ENCODE data around the gene GRIP2.

The GRIP2 gene

DNA sequence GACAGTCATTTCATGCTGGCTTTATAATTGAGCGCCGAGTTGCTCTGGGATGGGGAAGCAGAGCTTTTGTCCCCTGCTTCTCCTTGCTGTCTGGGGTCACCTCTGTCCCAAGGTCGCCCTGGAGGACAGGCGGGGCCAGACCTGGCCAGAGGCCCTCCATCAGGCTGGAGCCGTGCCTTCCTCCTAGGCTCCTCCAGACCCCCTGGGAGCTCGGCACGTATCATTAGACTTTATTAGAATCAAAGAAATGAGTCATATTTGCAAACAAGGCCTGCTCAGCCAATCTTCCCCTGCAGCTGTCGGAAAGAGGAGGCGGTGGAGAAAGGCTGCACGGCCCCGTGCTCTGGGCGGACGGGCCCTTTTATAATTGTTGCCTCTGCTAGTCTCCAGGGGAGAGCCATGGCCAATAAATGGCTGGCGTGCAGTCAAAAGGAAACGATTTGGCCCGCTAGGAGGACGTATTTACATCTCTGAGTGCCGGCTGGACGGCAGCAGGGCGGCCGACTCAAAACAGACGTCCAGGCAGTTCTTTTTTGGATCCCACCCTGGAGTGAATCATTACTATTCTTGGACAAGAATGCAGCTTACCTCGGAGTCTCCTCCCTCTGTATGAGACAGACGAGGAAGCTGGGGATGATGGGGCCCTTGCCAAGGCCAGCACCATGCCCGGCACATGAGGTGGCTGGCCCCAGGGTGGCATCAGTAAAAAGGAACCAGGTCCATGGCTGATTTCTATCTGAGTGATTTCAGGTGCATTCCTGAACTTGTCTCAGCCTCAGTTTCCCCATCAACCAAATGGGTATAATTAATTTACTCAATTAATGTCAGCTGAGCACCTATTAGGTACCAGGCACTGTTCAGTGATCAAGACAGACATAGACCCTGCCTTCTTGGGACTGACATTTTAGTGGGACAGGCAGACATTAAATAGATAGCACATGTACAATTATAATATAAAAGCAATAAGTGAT lies 87.1 kb downstream of the GRIP2 start:
- peak; percentile 99 for DNase-seq (ENCODE audit: low read depth)

DNA sequence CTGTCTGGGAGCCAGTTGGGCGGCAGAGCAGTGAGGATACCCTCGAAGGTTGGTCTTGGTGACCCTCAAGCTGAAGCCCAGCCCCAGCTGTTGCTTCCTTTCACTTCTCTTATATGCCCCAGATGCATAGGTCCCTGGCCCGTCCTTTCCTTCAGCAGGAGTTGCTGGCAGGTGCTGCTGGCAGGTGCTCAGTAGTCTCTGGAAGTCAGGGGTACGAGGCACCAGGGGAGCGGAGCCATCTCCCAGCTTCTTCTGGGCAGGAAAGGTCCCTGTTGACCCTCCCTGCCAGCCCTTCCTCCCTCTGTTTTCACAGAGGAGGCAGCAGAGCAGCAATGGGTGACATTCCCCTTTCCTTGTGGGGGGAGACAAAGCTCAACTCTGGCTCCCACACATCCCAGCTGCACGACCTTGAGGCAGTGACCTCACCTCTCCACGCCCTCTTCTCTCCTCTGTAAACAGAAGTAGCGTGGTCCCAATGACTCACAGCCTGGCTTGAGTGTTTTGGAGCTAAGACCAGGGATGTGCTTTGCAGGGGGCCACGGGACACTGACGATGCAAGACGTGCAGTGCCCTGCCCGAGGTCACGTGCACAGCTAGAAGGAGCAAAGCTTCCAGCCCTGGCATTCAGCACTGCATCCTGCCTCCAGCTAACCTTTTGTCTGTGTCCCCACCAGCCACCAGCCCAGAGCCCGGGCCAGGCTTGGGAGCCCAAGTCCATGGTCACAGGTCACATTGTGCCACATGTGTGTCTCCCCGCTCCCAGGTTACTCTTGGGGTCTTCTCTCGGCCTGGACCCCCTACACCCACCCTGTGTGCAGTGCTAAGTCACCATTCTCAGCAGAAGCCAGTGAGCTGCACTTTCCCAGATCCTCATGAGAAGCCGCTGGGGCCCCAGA lies 88.0 kb downstream of the GRIP2 start:
- DNase-seq (ENCODE audit: low read depth): peak; percentile 78

DNA sequence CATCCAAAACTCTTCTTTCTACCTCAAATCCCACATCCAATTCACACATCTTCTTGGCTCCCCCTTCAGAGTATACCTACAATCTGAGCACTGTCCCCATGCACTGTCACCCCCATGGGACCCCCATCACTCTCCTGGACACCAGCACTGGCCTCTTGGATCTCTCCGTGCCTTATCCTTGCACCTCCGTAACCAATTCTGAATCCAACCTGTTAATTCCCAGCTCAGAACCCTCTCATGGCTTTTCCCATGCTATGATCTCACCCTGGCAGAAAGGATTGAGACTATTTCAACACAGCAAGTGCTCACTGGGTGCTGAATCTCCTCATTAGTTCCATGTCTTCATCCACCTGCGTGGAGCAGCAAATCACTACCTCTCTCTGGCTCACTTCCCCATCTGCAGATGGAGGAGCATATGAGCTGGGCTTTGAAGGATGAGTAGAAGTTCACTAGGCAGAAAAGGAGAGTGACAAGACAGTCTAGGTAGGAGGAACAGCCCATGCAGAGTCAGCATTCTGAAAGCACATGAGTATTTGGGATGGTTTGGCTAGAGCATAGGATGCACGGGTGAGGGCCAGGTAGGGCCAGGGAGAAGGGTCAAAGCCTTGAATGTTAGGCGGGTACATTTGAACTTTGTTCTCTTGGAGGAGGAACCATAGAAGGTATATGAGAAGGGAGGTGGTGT lies 89.1 kb downstream of the GRIP2 start:
- DNase-seq (ENCODE audit: low read depth): no peak

DNA sequence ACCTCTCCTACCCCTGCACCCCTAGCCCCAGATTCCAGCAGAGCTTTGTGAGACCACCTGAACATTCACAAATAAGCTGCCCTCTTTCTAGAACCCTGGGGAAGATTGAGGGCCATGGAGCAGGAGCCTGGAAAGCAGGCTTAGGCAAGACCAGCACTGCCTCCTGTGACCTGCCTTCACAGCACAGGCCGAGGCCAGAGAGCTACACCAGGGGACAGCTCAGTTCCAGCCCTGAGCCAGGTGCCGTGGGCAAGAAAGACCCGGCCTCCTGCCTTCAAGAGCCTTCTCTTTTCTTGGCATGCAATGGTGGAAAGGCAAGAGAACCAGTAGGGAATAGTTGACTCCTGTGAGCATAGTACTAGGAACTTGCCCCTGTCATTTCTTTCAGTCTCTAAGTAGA lies 89.6 kb downstream of the GRIP2 start:
- no peak for DNase-seq (ENCODE audit: low read depth)

DNA sequence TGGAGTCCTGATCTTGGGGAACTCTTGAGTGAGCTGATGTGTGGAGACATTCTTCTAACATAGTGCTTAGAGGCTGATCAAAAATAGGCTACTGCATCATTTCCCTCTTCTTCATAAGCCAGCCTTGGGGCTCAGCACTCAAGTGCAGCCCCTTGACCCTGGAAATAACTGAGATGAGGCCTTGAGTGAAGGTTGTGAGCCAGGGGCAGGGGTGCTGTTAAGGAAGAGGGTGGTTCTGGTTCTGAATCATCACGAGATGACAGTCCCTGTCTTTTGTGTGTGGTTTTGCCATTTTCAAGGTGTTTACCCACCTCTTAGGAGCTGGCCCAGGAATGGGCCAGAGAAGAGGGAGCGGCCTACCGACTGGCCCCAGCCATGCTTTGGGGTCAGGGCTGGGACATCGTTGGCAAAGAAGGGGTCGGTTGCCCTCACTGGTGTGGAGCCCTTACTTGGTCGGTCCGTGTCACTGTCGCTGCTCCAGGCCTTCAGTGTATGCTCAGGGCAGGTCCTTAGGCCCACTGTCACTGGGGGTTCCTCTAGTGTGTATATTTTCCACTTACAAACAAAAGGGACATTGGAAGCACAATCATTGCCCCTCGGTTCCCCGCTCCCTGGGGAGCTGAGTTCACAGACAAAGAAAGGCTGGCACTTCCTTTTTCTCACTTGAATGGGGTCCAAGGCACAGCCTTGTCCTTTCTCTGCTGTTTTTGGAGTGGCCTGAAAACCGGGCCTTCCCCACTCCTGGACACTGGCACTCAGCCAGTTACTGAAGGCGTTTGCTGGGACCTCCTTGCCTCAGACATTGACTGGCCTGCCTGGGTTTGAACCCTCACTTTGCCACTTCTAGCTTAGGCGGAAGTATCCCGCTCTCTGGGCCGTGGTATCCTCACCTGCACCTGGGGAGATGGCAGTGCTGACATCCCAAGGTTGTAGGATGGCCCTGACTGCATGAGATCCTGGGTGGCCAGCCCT lies 91.1 kb downstream of the GRIP2 start:
- no peak for DNase-seq (ENCODE audit: low read depth)

DNA sequence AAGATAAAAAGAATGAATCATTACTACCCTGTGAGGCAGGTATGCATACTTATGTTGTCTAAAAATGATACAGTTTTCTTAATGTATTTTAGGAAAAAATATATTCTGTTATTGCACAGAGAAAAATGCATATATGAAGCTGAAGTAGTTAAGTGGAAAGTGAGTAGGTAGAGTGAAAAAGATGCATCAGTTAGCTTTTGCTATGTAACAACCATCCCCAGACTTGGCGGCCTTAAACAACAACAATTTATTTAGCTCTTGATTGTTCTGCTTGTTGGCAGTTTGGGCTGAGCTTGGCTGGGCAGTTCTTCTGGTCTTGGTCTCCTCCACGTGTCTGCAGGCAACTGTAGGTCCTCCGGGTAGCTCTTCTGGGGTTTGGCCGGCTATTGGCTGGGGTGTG lies 92.1 kb downstream of the GRIP2 start:
- DNase-seq (ENCODE audit: low read depth): no peak

DNA sequence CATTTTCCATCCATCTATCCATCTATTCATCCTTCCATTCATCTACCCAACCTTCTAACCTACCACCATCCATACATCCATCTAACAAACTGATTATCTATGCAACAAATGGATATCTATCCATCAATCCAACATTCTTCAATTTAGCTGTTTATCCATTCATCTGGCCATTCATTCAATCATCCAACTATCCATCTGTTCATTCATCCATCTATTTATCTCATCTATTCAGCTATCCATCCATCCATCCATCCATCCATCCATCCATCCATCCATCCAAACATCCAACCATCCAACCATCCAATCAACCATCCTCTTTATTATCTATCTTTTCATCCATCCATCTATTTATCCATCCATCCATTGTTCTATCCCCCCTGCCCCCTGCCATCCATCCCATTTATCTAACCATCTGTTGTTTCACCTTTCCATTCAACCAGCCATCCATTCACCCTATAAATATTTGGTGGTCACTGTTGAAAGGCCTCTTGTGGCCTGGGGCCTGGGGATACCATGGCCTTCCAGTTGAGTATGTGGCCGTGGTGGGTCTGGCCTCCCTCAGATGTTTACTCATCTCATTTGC lies 93.1 kb downstream of the GRIP2 start:
- DNase-seq (ENCODE audit: low read depth): no peak

DNA sequence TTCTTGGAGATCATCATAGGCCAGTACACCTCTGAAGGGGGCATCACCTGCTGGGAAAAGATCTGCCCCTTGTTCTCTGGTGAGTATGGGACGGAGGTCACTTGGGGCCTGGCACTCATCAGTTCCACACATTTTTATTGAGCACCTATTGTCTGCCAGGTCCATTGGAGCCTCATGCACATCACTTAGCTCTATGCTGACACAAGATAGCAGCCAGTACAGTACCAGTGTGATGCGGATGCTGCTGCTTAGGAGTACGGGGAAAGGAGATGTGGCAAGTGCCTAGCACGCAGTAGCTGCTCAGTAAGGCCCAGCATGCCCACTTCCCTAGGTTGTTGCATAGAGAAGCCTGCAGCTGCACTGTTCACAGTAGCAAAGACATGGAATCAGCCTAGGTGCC lies 94.4 kb downstream of the GRIP2 start:
- no peak for DNase-seq (ENCODE audit: low read depth)

DNA sequence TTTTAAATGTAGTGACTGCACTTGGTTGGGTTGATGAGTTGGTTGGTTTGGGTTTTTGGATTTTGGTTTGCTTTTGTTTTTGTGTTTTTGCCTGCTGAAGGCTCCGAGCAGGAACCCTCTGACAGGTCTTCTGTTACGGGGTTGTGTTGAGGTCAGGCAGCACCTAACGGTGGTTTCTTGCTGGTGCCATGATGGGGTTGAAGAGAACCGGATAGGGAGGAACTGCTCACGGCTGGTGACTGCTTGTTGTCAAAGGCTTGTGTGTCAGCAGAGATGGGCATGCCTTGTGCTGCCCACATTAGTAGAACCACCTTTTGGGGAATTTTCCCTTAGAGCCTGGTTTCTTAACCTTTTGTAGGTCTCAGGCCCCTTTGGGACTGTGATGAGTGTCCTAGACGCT lies 95.8 kb downstream of the GRIP2 start:
- DNase-seq (ENCODE audit: low read depth): no peak

DNA sequence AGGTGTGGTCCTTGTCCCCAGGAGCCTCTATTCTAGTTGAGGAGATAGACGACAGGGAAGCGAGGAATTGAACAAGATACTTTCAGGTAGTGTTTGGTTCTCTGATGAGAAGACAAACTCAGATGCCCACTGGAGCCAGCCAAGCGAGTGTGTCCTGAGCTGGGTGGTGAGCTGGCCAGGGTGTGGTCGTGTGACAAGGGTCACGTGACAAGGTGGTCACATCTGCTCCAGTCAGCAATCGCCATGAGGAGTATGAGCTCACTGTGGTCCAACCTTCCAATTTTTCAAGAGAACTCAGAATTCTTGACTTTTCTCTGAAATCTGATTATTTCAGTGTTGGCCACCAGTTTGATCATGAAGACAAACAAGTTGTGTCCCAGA lies 98.2 kb downstream of the GRIP2 start:
- no peak for DNase-seq (ENCODE audit: low read depth)

DNA sequence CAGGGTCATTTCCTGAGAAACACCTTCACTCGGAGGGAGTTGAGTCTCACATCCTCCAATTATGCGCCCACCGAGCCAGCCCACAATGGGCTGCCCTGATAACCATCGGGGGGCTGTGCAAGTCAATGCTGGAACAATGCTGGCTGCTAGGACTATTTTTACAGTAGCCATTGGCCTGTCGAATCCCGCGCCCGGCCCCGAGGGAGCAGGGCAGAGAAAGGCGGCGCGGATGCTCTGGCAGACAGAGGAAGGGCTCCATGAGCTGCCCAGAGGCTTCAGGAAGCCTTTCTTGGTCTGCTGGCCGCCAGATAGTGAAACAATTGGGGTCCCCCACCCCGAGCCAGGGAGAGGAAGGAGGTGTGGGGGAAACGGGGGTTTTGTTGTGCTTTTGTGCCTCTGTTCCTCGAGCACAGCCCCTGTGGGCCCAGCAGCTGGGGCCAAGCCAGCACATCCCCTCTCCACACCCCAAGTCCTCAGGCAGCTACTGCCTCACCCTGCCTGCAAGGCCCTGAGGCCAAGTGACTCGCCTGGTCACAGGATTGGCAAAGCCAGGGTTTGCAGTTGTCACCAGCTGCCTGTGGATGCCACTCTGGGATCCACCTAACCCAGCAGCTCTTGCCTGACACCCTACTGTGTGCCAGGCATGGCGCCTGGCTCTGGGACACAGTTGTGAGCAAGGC lies 98.8 kb downstream of the GRIP2 start:
- no peak for DNase-seq (ENCODE audit: low read depth)

DNA sequence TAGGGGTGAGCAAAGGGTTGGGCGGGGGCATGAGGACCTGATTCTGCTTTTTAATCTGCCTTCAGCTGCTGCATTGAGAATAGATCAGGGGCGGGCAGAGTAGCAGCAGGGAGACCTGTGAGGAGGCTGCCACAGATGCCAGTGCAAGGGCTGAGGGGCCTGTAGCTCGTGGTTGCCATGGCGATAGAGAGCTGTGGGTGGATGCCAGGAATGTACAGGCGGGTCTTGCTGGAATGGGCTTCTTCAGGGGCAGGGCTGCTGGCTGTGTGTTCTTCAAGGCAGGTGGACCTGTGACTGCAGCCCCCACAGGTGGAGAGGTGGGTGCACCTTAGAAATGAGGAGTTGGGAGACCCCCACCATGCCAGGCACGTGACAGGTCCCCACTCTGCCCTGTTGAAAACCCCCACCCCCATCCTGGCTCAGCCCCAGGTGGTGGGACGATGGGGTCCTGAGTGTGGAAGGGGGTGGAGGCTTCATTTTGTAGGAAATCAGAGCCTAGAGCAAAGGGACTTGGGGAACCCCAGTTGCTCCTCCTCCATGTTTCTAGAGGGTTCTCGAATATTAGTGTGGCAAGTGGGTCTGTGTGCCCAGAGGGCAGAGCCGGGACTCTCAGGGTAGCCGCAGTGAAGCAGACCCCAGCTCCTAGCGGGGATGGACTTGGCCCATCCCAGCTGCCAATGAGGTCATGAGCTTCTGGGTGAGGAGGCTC lies 99.5 kb downstream of the GRIP2 start:
- DNase-seq (ENCODE audit: low read depth): no peak

DNA sequence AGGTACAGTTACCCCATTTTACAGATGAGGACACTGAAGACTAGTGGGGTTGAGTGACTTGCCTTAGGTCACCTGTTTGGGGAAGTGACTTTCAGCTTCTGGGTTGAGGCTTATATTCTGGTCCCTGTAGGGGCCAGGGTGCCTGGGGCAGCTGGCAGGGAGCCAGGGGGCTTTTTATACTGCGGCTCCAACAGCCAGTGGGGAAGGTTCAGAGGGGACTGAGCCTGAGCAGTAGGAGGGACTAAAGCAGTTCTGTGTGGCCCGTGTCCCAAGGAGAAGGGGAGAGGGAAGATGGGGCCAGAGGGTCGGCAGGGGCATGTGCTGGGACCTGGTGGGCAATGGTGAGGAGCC lies 100.0 kb downstream of the GRIP2 start:
- DNase-seq (ENCODE audit: low read depth): no peak

DNA sequence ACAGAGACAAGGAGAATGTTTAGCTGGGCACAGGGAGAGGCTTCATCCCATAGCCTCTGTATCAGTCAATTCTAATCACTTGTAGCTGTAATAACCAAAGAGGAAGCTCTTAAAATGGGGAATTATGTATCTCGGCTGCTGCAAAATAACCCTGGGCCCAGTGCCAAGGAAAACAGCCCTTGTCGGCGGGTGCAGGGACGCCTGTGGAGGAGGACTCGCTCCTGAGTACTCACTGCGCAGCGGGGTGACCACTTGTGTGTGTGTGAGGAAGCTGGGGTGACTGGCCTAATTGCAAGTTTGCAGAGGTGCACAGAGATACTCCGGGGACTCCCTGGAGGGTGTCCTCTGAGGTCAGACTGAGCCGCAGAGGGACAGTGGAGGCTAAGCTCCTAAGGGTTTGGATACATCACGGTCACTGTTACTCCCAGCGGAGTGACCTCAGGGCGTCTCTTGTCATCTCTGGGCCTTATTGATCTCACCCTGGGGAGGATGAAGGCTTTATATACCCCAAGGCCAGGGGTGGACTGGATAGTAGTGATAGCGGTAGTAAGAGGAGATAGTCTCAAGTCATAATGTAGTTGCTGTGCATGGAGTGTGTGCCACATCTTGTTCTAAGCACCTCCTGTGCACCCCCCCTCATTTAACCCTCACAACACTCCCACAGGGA lies 100.5 kb downstream of the GRIP2 start:
- peak; percentile 28 for DNase-seq (ENCODE audit: low read depth)
